ENCODE data around the gene USB1.

Gene USB1

DNA sequence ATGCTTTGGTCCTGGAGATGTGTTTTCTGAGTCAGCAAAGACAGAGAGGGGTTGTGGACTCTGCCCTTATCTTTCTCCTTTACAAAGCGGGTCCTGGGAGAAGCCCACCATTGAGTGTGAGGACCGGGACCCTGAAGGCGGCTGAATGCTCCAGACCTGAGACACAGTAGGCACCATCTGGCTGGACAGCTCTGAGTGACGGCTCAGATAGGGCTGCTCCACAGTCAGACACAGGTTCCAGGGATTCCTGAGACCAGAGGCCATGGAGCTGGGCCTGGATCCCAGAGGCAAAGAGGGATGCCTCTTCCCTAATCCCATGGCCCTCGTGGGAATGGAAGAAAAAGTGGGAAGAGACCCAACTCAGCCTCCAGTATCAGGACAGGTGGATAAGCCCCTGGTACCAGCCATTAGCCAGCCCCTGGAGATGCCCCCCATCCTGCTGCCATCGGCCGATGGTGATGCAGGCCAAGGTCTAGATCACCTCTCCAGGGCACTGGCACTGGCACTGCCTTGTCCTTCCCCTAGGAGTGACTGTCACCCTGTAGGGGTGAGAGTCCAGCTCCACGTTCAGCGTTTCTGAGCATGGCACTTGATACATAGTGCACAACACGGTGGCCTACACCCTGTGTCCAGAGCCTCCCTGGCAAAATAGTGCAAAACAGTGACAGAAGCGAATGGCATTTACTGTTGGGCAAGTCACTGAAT, 29.1 kb downstream of the USB1 start:
- no peak for DNase-seq (ENCODE audit: low read depth, low spot score)
- H3K4me3 ChIP-seq (ENCODE audit: low read depth, low read length), result no peak overlapping the region
- in situ Hi-C loops (cut with HindIII; ENCODE audit: low sequenced_read_pairs), result no loop called here
- TF ChIP-seq, protein P1, sequence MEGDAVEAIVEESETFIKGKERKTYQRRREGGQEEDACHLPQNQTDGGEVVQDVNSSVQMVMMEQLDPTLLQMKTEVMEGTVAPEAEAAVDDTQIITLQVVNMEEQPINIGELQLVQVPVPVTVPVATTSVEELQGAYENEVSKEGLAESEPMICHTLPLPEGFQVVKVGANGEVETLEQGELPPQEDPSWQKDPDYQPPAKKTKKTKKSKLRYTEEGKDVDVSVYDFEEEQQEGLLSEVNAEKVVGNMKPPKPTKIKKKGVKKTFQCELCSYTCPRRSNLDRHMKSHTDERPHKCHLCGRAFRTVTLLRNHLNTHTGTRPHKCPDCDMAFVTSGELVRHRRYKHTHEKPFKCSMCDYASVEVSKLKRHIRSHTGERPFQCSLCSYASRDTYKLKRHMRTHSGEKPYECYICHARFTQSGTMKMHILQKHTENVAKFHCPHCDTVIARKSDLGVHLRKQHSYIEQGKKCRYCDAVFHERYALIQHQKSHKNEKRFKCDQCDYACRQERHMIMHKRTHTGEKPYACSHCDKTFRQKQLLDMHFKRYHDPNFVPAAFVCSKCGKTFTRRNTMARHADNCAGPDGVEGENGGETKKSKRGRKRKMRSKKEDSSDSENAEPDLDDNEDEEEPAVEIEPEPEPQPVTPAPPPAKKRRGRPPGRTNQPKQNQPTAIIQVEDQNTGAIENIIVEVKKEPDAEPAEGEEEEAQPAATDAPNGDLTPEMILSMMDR (IDR thresholded peaks at IDR 0.05; ENCODE audit: low read depth, low read length), result no peak

DNA sequence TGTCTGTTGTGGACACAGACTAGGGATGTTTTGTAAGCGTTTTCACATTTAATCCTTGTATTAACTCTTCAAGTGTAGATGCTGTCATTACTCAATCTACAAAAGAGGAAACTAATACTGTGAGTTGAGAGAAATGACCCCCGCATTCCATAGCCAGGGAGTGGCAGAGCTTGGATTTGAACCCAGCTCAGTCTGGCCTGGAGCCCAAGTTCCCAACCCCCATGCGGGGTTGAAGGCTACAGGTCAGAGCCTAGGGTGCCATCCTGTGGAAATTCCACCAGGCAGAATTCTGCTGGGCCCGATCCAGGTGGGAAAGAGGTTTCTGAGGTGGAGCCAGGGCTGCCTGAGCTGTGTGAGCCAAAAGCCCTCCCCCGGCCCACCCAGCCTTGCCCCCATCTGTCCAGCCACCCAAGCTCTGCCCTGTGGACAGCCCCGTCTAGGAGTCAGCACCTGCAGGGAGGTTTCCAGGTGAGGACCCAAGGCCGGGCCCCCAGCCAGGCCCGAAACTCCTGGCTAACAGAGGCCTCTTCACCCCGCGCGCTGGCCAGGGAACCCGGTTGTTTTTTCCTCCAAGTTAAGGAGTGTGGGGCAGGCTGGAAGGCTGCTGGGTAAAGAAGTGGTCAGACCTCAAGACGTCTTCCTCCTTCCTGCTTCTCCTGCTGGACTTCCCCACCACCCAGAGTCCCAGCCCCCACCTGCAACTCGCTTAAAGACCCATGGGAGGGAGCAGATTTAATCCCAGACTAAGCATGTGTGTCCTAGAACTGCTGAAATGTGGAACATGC, 30.0 kb downstream of the USB1 start:
- in situ Hi-C loops (cut with HindIII; ENCODE audit: low sequenced_read_pairs), result no loop called here
- no peak overlapping the region for H3K4me3 ChIP-seq (ENCODE audit: low read depth, low read length)
- TF ChIP-seq, protein P1 (IDR thresholded peaks at IDR 0.05; ENCODE audit: low read depth, low read length), result no peak
- no peak for DNase-seq (ENCODE audit: low read depth, low spot score)

- in situ Hi-C loops (cut with HindIII; ENCODE audit: low sequenced_read_pairs), result no loop called here
- no peak for DNase-seq (ENCODE audit: low read depth, low spot score)
- no peak overlapping the region for H3K4me3 ChIP-seq (ENCODE audit: low read depth, low read length)
- TF ChIP-seq, protein P1 (IDR thresholded peaks at IDR 0.05; ENCODE audit: low read depth, low read length), result no peak
These were observed 31.6 kb downstream of the USB1 start for GRCh38 chr16:58032710-58033293.

DNA sequence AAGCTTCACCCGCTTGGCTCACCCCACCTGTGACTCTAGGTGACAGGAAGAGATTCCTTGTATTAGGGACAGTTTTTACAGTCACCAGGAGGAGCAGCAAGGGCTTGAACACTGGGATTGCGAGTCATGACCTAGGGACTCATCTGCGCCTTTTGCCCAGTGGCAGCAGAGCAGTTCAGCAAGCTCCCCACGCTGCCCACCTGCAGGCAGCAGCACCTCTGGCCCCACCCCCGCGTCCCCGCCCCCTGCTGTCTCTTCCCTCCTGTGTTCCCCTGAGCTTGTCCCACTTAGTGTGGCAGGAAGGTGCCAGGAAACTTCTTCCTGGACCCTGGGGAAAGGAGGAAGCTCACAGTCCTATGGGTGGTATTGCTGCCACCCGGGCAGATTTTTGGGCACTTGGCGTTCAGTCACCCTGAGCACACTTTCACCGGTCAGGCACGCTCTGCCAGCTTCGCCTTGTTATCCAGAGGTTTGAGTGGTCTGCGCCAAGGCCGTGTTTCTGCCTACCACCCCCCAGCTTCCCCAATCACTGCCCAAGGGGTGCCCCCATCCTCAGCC, 33.0 kb downstream of the USB1 start:
- DNase-seq (ENCODE audit: low read depth, low spot score), result no peak
- in situ Hi-C loops (cut with HindIII; ENCODE audit: low sequenced_read_pairs), result no loop called here
- TF ChIP-seq, protein P1 (IDR thresholded peaks at IDR 0.05; ENCODE audit: low read depth, low read length), result no peak
- H3K4me3 ChIP-seq (ENCODE audit: low read depth, low read length), result no peak overlapping the region

GRCh38 chr16:58034774-58035173, 33.6 kb downstream of the USB1 start:
- in situ Hi-C loops (cut with HindIII; ENCODE audit: low sequenced_read_pairs), result no loop called here
- TF ChIP-seq, protein P1 (IDR thresholded peaks at IDR 0.05; ENCODE audit: low read depth, low read length), result no peak
- no peak overlapping the region for H3K4me3 ChIP-seq (ENCODE audit: low read depth, low read length)
- DNase-seq (ENCODE audit: low read depth, low spot score), result no peak

DNA sequence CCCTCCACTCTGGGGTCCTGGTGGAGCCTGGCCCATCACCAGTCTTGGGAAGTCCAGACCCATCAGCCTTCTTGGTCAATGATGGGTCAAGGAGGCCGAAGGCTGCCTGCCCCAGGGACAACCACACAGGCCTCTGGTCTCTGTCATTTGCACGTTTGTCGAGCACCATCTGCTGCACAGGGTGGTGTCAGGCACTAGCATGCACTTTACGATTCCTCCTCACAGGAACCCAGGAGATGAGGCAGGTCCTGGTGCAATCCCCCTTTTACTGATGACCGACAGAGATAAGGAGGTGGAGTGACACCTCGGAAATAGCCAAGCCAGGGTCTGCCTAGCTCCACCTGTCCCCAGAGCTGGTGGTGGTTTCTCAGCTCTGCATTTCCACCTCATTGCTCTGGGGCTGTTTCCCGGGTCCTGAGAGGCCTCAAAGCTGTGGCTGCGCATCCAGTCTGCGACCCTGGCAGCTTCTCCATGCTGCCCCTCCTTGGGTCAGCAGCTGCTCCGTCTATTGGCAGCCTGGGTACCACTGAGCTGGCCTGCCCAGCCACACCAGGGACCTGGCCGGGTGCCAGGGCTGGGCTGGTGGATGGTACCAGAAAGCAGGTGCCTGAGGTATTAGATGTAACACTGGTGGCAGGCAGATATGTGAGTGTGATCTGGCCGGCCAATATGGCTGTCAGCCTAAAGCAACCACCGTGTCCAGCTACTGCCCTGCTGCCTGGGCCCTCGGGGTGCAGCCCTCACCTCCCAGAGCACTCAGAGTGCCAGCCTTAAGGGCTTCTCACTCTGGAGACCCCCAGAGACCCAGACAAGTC, 34.4 kb downstream of the USB1 start:
- in situ Hi-C loops (cut with HindIII; ENCODE audit: low sequenced_read_pairs), result no loop called here
- TF ChIP-seq, protein P1 (IDR thresholded peaks at IDR 0.05; ENCODE audit: low read depth, low read length), result no peak

More for the DNA sequence above, 34.4 kb downstream of the USB1 start:
- H3K4me3 ChIP-seq (ENCODE audit: low read depth, low read length), result no peak overlapping the region
- no peak for DNase-seq (ENCODE audit: low read depth, low spot score)
